ENCODE results near the gene CCL23.
"Not testable (repeated sequence)": the region's sequence is repeated elsewhere in the genome, so short reads cannot be mapped to it uniquely, and the experiment has no call there.

Gene CCL23, protein sequence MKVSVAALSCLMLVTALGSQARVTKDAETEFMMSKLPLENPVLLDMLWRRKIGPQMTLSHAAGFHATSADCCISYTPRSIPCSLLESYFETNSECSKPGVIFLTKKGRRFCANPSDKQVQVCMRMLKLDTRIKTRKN
- 0 to 0.49 (median 0) reads per million in 4 experiments for total RNA-seq

DNA sequence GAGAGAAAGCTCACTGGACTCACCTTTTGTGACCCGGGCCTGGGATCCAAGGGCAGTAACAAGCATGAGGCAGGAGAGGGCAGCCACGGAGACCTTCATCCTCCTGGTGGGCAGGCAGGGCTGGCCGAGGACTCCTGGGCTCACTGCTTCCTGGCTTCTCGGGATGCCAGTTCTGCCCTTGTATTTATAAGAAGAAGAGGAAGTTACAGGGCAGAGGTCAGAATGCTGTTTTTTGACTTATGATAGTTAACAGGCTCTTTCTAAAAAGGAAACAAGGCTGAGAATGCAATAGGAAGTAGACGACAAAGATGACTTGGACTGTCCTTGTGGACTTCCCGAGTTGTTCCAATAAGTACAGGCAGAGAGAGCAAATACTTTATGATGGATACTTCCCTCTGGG, at the start of gene CCL23:
Gene CCL23 (minus strand): TSS at position 174 of the 400 bp plus-strand sequence. CDS start 75 bp downstream, at position 99.
- no peak for DNase-seq

DNA sequence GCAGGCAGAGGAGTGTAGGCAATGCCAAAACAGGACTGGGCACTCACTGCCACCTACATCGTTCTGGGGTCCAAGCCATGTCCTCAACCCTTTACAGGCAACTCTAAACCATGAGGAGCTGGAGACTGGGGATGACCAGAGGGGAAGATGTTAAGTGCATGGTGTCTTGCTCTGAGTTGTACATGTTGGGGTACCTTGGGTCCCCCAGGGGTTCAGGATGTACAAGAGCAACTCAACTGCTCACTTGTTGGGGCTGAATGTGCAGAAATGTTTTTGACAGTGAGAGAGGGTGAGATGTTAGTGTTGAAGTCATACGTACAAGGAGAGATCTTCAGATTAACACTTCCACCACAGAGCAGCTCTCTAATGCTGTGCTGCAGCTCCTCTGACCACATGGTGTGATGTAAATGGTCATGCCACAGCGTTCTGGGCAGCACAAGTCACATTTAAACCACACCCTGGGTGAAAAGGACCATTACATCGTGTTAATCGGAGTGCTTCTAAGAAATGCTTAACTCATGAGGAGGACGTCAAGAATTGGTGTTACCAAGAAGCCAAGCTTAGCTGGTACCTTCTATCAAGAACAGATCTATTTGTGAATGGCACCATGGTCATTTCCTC, 48.7 kb upstream of the CCL23 start:
- DNase-seq, result no peak

DNA sequence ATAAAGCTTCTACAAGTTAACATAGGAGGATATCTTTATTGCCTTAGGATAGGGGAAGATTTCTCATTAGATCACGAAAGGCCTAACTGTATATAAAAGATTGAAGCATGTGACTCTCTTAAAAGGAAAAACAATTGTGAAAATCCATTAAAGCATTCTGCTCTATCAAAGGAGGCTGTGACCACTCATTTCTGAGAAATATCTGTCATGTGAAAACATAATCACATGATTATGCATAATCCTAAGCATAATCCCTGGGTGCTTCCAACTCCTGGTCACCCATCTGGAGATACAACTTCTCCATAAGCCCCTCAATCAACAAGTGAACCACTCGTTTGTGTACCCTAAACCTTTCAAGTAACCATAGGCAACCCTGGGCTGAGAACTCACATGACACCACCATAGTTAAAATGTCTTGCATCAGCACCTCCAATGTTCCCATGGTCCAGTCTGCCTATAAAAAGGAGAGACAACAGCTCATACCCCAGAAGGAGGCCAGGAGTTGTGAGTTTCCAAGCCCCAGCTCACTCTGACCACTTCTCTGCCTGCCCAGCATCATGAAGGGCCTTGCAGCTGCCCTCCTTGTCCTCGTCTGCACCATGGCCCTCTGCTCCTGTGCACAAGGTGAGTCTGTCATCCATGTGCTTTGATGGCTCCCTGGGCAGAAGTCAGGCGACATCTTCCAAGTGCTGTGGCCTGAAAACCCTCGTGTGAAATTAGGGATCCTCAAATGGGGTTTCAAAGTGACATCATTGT, 46.2 kb upstream of the CCL23 start, which contains the start of gene CCL18:
Gene CCL18 (plus strand): TSS at position 487 of the 756 bp plus-strand sequence. CDS start 71 bp downstream, at position 558.
- DNase-seq, result no peak

DNA sequence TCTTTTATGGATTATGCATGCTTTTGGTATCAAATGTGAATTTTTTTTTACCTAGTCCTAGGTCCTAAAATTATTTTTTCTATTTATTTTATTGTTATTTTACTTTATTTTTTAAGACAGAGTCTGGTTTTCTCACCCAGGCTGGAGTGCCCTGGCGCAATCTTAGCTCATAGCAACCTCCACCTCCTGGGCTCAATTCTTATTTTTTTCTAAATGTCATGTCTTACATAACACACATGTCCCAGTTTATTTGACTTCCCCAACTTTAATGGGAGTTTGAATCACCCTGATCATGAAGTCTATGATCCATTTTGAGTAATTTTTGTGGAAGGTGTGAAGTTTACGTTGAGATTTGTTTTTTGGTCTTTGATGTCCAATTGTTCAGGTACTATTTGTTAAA, 43.0 kb upstream of the CCL23 start:
- no peak for DNase-seq

DNA sequence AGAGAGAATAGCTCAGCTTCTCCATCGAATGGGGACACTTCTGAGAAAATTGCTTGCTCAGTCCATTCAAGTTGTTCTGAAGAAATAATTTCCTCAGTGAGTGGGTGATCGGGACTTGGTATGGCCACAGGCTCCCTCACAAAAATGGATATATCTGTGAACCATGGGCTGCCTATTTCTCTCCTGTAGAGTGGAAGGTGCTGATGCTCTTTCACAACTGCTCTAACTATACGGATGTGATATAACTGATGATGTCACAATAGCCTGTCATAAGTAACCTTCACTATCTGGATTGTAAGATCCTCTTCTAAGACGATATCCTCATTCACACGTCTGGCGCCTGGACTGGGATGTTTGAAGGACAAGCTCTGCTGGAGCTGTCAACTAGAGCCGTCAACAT, 41.6 kb upstream of the CCL23 start:
- DNase-seq, result no peak

DNA sequence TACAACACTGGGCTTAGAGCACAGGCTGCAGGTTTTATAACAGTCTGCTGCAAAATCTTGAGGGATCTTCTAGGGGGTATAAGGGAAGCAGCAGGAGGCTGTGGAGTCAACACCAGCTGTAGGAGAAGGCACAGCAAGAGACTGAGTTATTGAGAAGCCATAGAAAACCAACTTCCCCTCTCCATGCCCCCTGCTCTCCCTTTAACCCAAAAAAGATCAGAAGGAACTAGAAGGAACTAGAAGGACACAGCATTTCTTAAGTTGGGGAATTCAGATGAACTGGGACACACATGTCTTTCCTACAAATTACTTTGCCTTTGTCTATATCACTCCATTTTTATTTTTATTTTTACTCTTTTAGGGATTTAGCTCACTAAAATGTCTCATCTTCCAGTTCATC, 40.1 kb upstream of the CCL23 start:
- no peak for DNase-seq

DNA sequence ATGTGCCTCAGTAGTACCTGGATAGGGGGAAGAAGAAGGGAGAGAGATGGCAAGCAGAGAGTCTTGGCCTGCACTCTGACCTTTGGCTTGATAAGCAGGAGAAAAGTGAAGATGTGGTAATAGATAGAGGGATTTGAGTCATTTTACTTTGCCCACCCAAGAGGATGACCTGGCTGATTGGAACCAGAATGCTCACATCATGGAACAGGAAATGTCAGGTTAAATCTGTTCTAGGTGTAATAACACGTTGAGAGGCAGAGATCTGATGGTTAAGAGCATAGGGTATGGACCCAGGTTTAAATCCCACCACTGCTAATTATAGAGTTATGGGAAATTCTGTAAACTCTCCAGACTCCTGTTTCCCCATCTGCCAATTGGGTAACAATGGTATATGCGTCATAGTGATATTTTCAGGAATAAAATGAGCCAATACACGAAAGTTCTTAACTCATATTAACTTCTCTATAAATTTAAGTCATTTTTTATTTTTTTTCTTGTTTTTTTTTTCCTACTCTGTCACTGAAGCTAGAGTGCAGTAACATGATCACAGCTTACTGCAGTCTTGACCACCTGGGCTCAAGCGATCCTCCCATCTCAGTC, 38.2 kb upstream of the CCL23 start:
- no peak for DNase-seq

DNA sequence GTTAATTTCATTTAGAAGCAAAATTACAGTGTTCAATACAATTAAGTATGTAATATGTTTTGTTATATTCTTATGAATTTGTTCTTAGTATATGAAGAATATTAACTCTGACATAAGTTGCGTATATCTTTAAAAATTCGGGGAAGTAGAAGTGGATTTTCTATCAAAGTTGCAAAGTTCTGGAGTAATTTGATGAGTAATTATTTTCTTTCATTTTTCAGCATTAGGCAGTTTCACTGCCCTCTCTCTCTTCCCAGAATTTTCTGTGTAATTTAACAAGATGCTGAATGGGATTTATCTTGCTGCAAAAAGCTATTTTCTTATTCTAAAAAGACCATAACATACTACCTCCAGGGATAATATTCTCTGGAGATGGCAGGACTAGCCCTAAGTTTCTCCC, 37.4 kb upstream of the CCL23 start:
- no peak for DNase-seq

DNA sequence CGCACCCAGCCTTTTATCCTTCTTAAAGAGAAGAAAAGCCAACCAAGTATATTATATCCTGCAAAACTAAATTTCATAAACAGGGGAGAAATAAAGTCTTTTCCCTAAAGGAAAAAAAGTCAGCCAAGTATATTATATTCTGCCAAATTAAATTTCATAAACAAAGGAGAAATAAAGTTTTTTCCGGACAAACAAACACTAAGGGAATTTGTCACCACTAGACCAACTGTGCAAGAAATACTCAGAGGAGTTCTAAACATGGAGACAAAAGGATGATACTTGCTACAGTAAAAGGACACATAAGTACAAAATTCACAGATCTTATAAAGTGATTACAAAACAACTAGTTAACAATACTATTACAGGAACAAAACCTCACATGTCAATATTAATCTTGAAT, 31.9 kb upstream of the CCL23 start:
- no peak for DNase-seq

DNA sequence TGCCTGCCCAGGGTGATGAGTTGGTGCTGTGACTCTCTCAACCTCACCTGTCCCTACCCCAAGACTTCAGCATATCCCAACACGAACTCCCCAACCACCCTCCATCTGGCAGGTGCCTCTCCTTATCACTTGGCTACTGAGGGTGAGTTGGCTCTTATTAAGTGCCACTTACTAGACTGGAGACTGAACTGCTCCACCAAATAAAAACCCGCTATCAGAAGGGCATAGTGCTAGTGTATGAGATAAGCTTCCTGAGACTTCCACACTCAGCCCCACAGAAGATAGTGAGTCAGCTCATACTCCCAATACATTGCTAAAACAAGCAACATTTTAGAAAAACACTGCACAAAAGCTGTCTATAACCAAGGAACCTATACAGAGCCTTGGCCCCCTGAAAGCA, 30.3 kb upstream of the CCL23 start:
- DNase-seq, result no peak

DNA sequence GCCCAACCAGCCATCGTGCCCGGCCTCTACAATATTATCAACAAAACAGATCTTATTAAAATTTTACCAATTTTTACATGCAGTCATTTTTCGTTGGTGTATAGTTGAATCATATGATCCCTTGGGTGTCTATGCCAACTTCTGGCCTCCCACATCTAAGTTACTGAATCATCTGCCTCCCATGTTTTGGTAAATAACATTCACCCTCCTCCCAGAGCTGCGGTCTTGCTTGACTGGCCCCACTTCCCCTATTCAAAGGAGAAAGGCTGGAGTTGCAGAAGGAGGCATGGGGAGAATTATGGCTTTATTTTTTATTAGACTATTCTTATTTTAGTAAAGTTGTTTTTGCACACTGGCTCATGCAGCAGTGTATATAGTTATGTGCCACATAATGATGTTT, 18.5 kb upstream of the CCL23 start:
- DNase-seq, result no peak

DNA sequence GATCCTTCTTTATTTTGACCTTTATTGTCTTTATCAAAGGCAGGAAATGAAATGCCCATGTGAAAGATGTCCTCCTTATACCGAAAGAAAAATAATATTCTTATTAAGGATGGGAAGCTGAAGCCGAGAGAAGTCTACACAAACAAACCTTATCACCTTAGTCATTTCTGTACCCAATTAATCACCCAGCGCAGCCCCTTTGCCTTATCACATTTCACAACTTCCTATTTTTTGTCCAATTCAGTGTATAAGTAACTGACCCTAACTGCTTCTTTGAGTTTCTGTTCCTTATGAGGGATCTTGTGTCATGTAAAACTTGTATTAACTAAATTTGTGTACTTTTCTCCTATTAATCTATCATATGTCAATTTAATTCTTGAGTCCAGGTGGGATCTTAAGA, 16.4 kb upstream of the CCL23 start:
- no peak for DNase-seq

DNA sequence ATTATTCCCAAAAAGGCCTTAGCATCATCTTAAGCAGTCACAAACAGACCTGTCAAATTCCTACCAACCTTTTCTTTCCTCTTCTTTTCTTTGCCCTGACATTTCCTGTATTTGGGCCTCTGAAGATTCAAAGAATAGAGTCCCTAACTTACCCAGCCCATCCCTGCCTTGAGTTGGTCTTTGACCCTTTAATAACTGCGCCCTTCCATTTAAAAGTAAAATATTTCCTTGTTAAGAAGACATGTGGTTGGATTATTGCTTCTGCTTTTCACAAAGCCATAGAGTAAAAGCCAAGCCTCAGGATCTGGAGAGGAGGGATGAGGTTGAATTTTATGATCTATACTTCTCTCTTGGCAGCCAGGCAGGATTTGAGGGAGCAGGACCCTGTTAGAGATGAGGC, 13.2 kb upstream of the CCL23 start:
- no peak for DNase-seq

DNA sequence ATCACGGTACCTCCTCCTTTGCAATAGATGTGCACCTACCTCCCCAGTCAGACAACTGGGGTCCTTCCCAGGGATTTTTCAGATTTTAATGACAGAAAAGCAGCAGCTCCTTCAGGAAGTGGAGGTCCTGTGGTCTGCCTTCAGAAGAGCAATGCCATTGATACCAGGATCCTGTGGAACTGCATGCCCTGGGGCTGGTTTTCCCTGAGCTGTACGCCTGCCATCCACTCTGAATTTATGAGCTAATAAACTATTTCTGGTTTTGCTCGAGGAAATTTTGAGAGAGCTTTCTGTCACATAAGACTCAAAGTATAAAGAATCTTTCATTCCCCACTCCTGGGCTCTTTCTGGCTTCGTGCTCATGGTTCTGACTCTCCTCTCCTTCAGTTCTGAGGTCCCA, 10.0 kb upstream of the CCL23 start:
- DNase-seq, result no peak

DNA sequence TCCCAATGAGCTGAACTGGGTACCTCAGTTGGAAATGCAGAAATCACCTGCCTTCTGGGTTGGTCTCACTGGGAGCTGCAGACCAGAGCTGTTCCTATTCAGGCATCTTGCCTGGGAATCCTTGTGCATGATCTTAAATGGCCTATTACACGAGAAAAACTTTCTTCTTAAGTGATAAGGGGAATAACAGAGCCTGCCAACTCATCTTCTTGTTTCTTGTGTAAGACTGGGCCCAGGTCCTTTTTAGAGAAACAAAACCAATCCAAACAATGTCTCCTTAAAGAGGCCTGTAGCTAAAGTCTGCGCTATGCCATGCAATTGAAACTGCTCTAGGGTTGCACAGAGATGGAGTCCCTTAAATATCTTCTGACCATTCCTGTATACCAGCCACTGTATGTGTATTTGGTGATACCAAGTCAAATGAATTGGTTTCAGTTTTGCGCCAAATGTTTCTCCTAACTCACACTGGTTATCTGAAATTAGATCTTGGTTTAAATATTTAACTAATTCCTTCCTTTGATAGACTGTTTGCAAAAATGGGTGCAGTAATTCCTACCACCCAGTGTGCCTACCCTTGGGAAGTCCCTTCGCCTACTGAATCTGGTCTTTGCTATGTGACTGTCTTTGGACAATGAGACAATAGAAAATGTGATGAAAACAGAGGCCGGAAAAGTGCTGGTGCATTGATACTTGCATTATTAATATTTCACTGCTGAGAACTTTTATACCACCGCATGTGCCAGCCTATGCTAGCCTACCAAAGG, 6.5 kb upstream of the CCL23 start:
- no peak for DNase-seq

DNA sequence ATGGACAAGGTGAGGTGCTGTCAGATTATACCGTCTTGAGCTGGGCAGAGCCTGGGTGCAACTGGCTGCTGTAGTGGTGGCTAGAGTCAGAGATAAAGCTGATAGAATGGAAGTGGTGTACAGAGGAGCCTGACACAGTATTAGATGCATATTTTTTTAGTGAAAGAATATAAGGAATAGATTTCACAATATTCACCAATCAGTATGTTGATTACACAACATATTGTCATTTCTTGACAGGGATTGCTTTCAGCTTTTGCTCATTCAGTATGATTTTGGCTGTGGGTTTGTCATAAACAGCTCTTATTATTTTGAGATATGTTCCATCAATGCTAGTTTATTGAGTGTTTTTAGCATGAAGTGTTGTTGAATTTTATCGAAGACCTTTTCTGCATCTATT, 1.7 kb upstream of the CCL23 start:
- DNase-seq, result no peak

DNA sequence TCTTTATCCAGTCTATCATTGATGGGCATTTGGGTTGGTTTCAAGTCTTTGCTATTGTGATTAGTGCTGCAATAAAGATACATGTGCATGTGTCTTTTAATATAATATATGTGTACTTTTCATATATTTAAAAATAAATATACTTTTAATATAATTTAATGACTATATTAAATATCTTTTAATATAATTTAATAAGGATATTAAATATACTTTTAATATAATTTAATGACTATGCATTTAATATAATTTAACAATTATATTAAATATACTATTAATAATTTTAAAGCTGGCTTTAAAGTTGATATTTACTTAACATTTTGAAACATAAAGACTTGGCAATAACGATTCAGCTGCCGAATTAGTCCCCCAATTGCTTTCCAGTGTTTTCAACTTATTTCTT, 1.2 kb downstream of the CCL23 start:
- DNase-seq, result no peak

DNA sequence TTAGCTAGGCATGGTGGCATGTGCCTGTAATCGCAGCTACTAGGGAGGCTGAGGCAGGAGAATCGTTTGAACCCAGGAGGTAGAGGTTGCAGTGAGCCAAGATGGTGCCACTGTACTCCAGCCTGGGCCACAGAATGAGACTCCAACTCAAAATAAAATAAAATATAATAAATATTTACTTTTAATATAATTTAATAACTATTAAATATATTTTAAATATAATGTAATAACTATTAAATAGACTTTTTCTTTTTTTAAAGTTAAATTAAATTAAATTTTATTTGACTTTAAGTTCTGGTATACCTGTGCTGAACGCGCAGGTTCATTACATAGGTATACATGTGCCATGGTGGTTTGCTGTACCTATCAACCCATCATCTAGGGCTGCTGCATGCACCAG, 1.9 kb downstream of the CCL23 start:
- not testable (repeated sequence) for DNase-seq

DNA sequence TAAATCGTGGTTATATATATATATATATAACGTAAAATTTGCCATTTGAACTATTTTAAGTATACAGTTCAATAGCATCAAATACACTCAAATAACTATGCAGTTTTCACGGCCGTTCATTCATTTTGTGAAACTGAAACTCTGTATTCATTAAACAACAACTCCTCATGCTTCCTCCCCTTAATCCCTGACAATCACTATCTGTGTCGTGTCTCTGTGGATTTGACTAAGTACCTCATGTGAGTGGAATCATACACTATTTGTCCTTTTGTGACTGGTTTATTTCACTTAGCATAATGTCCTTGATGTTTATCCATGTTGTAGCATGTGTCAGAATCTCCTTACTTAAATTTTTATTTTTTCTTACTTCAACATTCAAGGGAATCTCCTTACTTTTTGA, 2.8 kb downstream of the CCL23 start:
- DNase-seq, result no peak

DNA sequence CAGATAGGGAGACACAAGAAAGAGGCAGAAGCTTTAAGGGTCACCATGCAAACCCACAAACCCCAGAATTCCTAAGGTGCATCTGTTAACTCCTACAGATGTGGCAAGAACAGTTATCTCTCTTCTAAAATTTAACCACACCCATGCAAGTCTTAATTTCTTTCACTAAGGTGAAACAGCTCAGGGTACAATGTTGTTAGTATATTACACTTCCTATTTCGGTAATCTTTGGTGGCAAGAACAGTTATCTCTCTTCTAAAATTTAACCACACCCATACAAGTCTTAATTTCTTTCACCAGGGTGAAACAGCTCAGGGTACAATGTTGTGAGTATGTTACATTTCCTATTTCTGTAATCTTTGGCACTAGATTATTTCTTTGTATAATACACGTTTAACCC, 6.6 kb downstream of the CCL23 start:
- DNase-seq, result no peak

DNA sequence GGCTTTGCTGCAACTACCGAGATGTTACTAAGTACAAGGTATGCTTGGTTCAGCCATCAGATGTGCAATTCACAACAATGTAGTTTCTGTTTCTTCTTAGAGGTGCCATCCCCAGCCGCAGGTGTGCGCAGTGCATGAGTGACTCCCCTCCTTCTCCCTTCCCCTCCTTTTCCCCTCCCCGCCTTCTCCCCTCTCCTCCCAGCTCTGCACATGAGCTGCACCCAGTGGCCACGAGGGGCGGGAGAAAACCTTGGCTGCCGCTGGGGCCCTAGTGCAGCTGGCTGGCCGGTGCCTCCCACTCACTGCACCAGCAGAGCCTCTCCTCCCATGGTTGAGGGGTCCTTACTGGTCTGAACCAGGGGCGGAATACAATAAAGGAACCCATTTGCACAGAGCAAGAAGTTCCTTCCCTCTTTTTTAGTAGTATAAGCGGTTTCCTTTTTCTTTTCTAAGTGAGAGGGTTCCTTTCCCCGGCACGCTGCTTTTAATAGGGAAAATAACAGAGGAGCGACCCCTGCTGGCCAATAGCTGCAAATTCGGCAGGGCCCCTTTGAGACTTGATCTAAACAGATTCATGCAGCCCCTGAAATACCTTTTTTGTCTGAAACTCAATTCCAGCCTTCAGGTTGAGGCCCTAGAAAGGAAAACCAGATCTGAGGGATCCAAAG, 8.6 kb downstream of the CCL23 start:
- no peak for DNase-seq

DNA sequence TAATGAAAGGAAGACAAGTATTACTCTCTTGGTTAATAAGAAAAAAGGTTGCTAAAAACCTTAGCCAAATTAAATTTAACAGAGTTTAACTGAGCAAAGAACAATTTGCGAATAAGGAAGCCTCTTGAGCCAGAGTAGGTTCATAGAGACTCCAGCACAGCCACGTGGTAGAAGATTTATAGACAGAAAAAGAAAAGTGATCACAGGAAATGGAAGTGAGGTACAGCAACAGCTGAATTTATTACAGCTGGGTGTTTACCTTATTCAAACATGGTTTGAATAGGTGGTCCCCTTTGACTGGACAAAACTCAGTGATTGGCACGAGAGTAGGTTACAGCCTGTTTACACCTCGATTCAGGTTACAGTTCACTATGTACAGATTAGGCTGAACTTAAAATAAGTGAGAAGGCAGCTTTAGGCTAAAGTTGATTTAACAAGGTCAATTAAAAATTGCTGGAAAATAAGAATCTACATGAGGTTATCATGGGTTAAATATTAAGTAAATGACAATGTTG, 13.1 kb downstream of the CCL23 start:
- DNase-seq, result no peak

Data from effector CD8-positive, alpha-beta T cell (primary cell).